Transverse colon (tissue), 4 donors: Measurements from ENCODE around the gene ANKIB1. TPM values are rescaled to one million over a fixed set of nuclear protein-coding genes. Genes with fewer than 3 reads are reported as not detected.

ENCODE experiments used
- DNase-seq: peaks from one replicate; pipeline ENCODE4 v3.0.0-alpha.2; 2019
- H3K27ac ChIP-seq, 4 donors: fragments of 200-600 bp; sonication (generic); 2 replicates each; pipeline ENCODE4 v1.5.1; 2016 to 2018; ENCODE audit warnings: inconsistent platforms in 4 of 4
- H3K27me3 ChIP-seq: fragments of 200-600 bp; sonication (generic); 2 replicates; pipeline ENCODE4 v1.5.1; 2017; ENCODE audit warnings: inconsistent platforms
- H3K36me3 ChIP-seq, 4 donors: fragments of 200-600 bp; sonication (generic); 2 replicates each; pipeline ENCODE4 v1.5.1; 2017 to 2019; ENCODE audit warnings: inconsistent platforms in 4 of 4
- H3K4me1 ChIP-seq, 4 donors: fragments of 200-600 bp; sonication (generic); 2 replicates each; pipeline ENCODE4 v1.5.1; 2017 to 2020; ENCODE audit warnings: inconsistent platforms in 4 of 4
- H3K4me3 ChIP-seq, 4 donors: fragments of 200-600 bp; sonication (generic); 1 replicate in 1 of 4; 2 replicates in 3 of 4; pipeline versions ENCODE4 v1.5.1 to v1.6.1; 2017 to 2019; ENCODE audit warnings: inconsistent platforms in 4 of 4
- H3K9me3 ChIP-seq, 2 donors: fragments of 200-600 bp; sonication (generic); 2 replicates each; pipeline ENCODE4 v1.5.1; 2017 to 2019; ENCODE audit warnings: inconsistent platforms in 2 of 2
- CTCF ChIP-seq, 5 experiments: fragments of 200-600 bp in 3 of 5; fragments of 450-650 bp in 2 of 5; sonication (generic) in 3 of 5; IDR thresholded peaks; 1 replicate in 2 of 5; 2 replicates in 3 of 5; pipeline ENCODE4 v1.5.1; 2016 to 2017; ENCODE audit warnings: antibody characterized with exemption in 5 of 5, inconsistent platforms in 3 of 5, mild to moderate bottlenecking in 2 of 5, moderate library complexity in 1 of 5
- EP300 ChIP-seq: sonication (generic); formaldehyde crosslinking; IDR thresholded peaks from one replicate; pipeline ENCODE4 v1.6.1; 2017; ENCODE audit warnings: antibody characterized with exemption, low read depth
- POLR2A ChIP-seq: fragments of 450-650 bp; IDR thresholded peaks from one replicate; pipeline ENCODE4 v1.6.1; 2016; ENCODE audit warnings: antibody characterized with exemption, mild to moderate bottlenecking, moderate library complexity
- POLR2AphosphoS5 ChIP-seq, 3 donors: sonication (generic); formaldehyde crosslinking; IDR thresholded peaks; one replicate each; pipeline ENCODE4 v1.6.1; 2016; ENCODE audit warnings: antibody characterized with exemption in 3 of 3
- WGBS, 2 donors: methylation state at CpG; one replicate each; pipeline ENCODE4 v1.1.5; 2018; ENCODE audit warnings: low coverage in 1 of 2; 5-methylcytosine and 5-hydroxymethylcytosine counted together
- in situ Hi-C, 4 donors: fragments of 200-750 bp; cut with MboI; loops; one replicate each; pipeline versions ENCODE4 v1.15.0 to v1.15.1; 2017; ENCODE audit warnings: low sequenced_read_pairs in 3 of 4, low pct_ligation_motif_present in 1 of 4, low pct_unique_long_range_greater_than_20kb in 1 of 4
- intact Hi-C: fragments of 100-400 bp; cut with DNase I; formaldehyde crosslinking; loops from one replicate; pipeline ENCODE4 v1.15.1; 2023; ENCODE audit warnings: low total_unique reads
- total RNA-seq, 4 donors: library from RNA; depleted of rRNA; stranded (reverse); fragments of >200 nt; gene quantifications; one replicate each; pipeline ENCODE4 v1.1.0, GENCODE V29; 2016

The ANKIB1 gene
- total RNA-seq, 4 donors from 2014 or later, result 29.9 to 45.9 (median 38.5) TPM

- Histone ChIP-seq H3K36me3 (peaks cover 0 to 9% (median 0%) of the 10 kb centered on the region in 4 donors), H3K4me3 (no peak overlapping the region), H3K27me3 (no peaks in the 10 kb centered on the region), H3K27ac (no peak overlapping the region), H3K9me3 (no peaks in the 10 kb centered on the region), H3K4me1 (peaks cover 9 to 24% (median 14%) of the 10 kb centered on the region in 4 donors)
- WGBS, 2 donors, result 43 to 65% methylated on average over 3 of the region's 3 CpGs
- intact Hi-C loops, result no loop called here
- DNase-seq, result no peak
- TF ChIP-seq EP300 (no peak), POLR2A (no peak), CTCF (IDR thresholded peaks at IDR 0.05) (no peak), POLR2AphosphoS5 (IDR thresholded peaks at IDR 0.05) (no peak)
- in situ Hi-C loops, result no loop called here
Measured at GRCh38 chr7:92296880-92297445, 51.2 kb downstream of the ANKIB1 start.

- Histone ChIP-seq H3K4me3 (no peak overlapping the region), H3K27me3 (no peaks in the 10 kb centered on the region), H3K4me1 (peaks cover 9 to 24% (median 13%) of the 10 kb centered on the region in 4 donors), H3K9me3 (no peaks in the 10 kb centered on the region), H3K36me3 (peaks cover 0 to 9% (median 0%) of the 10 kb centered on the region in 4 donors), H3K27ac (no peak overlapping the region)
- WGBS, 2 donors, result 82 to 93% methylated on average over 1 of the region's 1 CpG
- TF ChIP-seq CTCF (IDR thresholded peaks at IDR 0.05), result no peak
- TF ChIP-seq EP300, result no peak
- no peak for TF ChIP-seq POLR2AphosphoS5 (IDR thresholded peaks at IDR 0.05)
- TF ChIP-seq POLR2A, result no peak
- no peak for DNase-seq
- intact Hi-C loops (no loop called here), in situ Hi-C loops (no loop called here)
Measured at GRCh38 chr7:92297736-92298135, 52.0 kb downstream of the ANKIB1 start.

GRCh38 chr7:92303761-92304160 is 58.0 kb downstream of the ANKIB1 start:
- no peaks in the 10 kb centered on the region for H3K9me3 ChIP-seq
- in situ Hi-C loops (no loop called here), intact Hi-C loops (no loop called here)
- no peak for TF ChIP-seq POLR2A
- peaks cover 0 to 2% (median 0%) of the 10 kb centered on the region in 4 donors for H3K4me1 ChIP-seq
- no peak for DNase-seq
- H3K27me3 ChIP-seq, result no peaks in the 10 kb centered on the region
- no peak overlapping the region for H3K4me3 ChIP-seq
- no peak overlapping the region for H3K27ac ChIP-seq
- WGBS, 2 donors, result 64 to 76% methylated on average over 2 of the region's 2 CpGs
- peaks cover 0 to 9% (median 0%) of the 10 kb centered on the region in 4 donors for H3K36me3 ChIP-seq

- in situ Hi-C loops (no loop called here), intact Hi-C loops (no loop called here)
- Histone ChIP-seq H3K36me3 (peaks cover 0 to 9% (median 0%) of the 10 kb centered on the region in 4 donors), H3K9me3 (no peaks in the 10 kb centered on the region), H3K27ac (no peak overlapping the region), H3K4me1 (no peaks in the 10 kb centered on the region), H3K27me3 (no peaks in the 10 kb centered on the region), H3K4me3 (no peak overlapping the region)
- no peak for DNase-seq
- TF ChIP-seq CTCF (IDR thresholded peaks at IDR 0.05), result no peak
- no peak for TF ChIP-seq POLR2A
- WGBS, 2 donors, result 100% methylated on average over 2 of the region's 2 CpGs
Measured at GRCh38 chr7:92304406-92304893, 58.7 kb downstream of the ANKIB1 start.

GRCh38 chr7:92306153-92306552 is 60.4 kb downstream of the ANKIB1 start:
- no peak for TF ChIP-seq CTCF (IDR thresholded peaks at IDR 0.05)
- TF ChIP-seq POLR2A, result no peak
- TF ChIP-seq EP300, result no peak
- TF ChIP-seq POLR2AphosphoS5 (IDR thresholded peaks at IDR 0.05), result no peak
- no peak overlapping the region for H3K27ac ChIP-seq
- DNase-seq, result no peak
- in situ Hi-C loops (no loop called here), intact Hi-C loops (no loop called here)
- H3K4me1 ChIP-seq, result no peaks in the 10 kb centered on the region
- H3K27me3 ChIP-seq, result no peaks in the 10 kb centered on the region
- WGBS, 2 donors, result 87 to 100% methylated on average over 1 to 2 of the region's 2 CpGs
- H3K36me3 ChIP-seq, result no peaks in the 10 kb centered on the region
- H3K9me3 ChIP-seq, result no peaks in the 10 kb centered on the region
- no peak overlapping the region for H3K4me3 ChIP-seq
